GM15510 (cell line): ENCODE measurements around the gene CST6.

ENCODE experiments used
- POLR2A ChIP-seq: IDR thresholded peaks from 3 replicates; pipeline ENCODE4 v1.6.1; 2011; ENCODE audit warnings: borderline replicate concordance; ENCODE audit not compliant: insufficient read length; ENCODE audit errors: extremely low read depth

The CST6 gene

GRCh38 chr11:66026017-66026529, 14.3 kb downstream of the CST6 start, which contains the start of gene CATSPER1:
TSS of gene CATSPER1 (minus strand) at chr11:66026479. CDS start at chr11:66026379, 100 bp downstream.
- TF ChIP-seq POLR2A = no peak

- no peak for TF ChIP-seq POLR2A
Observed at GRCh38 chr11:66032957-66033735, 21.3 kb downstream of the CST6 start.

DNA sequence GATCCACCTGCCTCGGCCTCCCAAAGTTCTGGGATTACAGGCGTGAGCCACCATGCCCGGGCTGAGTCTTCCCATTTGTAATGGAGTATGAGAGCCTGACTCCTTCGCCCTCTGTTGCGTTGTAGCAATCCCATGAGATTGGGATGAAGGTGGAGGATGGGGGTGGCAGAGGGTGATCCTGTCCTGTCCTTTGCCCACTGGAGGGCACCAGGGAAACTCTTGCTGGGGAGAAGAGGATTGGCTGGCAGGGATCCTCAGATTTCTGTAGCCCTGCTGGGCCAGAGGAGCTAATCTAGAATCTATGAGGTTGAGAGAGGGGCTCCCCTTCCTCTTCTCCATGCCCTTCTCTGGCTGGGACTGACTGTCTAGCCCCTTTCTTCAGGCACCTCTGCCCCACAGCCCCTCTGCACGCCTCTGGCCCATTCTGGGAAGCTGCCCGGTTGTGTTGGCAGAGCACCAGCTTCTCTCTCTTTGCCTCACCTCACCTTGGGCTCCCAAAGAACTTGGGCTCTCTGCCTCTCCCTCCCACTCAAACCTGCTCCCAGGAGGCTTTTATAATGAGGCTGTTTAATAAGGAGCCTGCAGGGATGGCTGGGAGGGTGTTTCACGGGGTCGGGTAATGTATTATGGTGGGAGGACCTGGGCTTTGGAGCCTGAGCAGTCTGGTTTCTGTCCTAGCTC, 24.0 kb downstream of the CST6 start:
- TF ChIP-seq POLR2A = no peak

DNA sequence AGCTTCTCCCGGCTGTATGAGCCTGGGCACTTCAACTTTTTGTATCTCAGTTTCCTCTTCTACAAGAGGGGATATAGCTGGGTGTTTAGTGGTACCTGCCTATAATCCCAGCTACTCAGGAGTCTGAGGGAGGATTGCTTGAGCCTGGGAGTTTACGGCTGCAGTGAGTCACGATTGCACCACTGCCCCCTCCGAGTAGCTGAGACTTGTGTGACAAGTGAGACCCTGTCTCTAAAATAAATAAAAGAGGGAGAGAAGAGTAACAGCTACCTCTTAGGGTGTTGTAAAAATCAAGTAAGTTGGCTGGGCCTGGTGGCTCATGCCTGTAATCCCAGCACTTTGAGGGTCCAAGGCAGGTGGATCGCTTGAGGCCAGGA, 24.5 kb downstream of the CST6 start:
- TF ChIP-seq POLR2A = no peak

DNA sequence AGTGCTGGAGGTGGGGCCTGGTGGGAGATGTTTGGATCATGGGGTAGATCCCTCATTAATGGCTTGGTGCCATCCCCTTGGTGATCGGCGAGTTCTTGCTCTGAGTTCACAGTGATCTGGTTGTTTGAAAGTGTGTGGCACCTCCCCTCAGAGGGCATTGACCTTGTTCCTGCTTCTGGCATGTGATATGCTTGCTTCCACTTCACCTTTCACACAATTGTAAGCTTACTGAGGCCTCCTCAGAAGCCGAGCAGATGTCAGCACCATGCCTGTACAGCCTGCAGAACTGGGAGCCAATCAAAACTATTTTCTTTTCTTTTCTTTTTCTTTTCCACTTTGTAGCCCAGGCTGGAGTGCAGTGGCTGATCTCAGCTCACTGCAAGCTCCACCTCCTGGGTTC, 25.5 kb downstream of the CST6 start:
- no peak for TF ChIP-seq POLR2A

GRCh38 chr11:66039765-66040164, 28.0 kb downstream of the CST6 start:
- TF ChIP-seq POLR2A = no peak

- no peak for TF ChIP-seq POLR2A
Observed at GRCh38 chr11:66042227-66042995, 30.6 kb downstream of the CST6 start.

- no peak for TF ChIP-seq POLR2A
Observed at GRCh38 chr11:66042996-66043906, 31.4 kb downstream of the CST6 start.

GRCh38 chr11:66044757-66045156, 32.9 kb downstream of the CST6 start:
- no peak for TF ChIP-seq POLR2A

DNA sequence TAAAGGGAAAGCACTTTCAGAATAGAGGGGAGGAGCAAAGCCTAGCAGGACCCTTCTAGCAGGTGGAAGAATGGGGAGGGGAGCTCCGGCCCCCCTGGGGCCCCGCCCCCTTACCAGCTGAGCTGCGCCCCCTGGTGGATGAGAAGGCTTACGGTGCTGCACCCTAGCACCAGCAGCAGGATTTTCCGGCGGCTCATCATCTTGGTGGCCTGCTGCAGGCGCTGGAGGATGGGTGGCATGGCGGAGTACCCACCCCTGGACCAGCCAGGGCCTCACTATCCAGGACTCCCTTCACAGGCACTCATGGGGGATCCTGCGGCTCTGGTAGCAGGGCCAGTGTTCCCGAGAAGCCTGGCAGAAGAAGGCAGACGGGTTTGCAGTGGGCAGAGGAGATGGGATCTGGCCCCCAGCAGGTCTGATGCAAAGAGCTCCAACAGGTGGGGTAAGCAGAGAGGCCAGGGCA, 33.4 kb downstream of the CST6 start:
- no peak for TF ChIP-seq POLR2A

DNA sequence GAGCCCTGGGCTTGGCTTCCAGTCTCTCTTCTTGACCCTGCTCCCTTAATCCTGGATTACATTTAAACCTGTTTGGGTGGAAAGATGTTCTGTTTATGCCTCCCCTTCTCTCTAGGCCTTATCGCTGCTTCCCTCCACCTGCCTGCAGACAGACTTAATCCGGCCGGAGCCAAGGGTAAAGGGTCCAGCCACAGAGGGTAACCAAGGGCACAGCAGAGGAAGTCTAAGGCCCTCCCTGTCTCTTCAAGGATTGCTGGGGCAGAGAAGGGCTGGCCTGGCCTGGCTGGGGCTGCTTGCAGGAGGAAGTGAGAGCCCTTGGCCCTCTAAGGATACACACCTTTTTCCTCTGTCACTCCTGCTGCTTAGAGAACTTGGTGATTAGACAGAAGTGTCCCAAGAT, 35.1 kb downstream of the CST6 start:
- TF ChIP-seq POLR2A = no peak

DNA sequence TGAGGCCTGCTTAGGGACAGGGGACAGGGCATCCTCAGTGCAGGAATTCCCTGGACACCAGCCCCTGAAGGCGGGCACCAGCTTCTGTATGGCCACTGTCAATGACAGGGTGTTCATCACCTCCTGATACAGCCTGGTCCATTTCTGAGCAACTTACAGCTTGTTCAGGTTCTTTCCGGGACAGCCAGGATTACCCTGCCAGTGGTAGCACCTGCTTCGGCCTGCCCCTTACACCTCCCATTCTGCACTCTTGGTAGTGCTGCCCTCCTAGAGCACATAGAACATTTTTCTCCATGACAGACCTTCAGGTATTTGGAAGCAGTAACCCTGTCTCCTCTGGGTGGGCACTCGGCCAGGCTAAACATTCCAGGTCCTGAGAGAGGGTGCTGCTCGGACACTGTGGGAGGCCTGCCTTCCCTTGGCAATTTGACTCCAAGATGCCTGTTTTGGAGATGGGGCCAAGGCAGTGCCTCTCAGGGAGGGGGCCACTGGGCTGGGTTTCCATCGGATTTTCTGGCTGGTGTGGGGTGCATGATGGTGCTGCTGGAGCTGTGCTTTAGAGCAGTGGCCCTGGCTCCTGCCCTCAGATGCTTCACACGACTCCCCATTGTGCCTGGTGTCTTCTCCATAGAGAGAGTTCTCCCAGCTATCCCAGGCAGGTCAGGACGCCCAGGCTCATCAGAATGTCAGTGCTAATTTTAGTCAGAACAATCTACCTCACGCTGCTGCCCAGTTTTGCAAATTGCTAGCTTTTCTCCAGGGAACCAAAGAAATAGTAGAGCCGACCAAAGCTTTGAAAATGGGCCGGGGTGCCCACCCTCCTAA, 35.9 kb downstream of the CST6 start:
- TF ChIP-seq POLR2A = no peak
